Body of pancreas (tissue), 4 donors: ENCODE results near the gene CLCNKB.

ENCODE experiments used
- POLR2A ChIP-seq, 3 donors: fragments of 450-650 bp; IDR thresholded peaks; one replicate each; pipeline ENCODE4 v1.6.1; 2016; ENCODE audit warnings: antibody characterized with exemption in 3 of 3, mild to moderate bottlenecking in 2 of 3
- TF ChIP-seq, protein P1 (sequence below), 7 experiments: fragments of 450-650 bp in 4 of 7; fragments of 200-600 bp in 3 of 7; sonication (generic) in 3 of 7; IDR thresholded peaks; one replicate each; pipeline ENCODE4 v1.5.1; 2016 to 2019; ENCODE audit warnings: antibody characterized with exemption in 7 of 7

DNA sequence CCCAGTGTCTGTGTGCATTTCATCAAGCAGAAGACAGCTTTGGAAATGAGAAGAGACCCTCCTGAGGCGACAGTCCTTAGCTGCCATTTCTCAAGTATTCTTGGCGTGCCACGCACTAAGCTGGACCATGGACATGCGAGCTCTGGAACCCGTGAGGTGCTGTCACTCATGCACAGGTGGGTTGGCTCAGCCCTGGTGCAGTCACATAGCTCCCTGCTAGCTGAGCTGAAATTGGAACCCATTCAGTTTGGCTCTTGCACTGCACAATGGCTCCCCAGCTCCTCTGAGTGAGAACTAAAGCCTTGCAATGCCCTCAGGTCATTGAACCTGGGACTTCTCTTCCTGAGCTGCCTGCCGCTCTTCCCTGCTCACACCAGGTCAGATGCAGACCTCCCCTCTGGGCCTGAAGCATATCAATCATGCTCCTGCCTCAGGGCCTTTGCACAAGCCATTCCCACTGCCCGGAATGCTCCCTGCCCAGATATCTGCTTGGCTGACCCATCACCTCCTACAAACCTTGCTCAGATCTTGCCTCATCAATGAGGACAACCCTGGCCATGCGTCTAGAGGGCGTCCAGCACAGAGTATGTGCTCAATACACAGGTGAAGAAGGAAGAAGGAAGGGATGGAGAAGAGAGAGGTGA, 45.8 kb upstream of the CLCNKB start:
- TF ChIP-seq, protein P1, sequence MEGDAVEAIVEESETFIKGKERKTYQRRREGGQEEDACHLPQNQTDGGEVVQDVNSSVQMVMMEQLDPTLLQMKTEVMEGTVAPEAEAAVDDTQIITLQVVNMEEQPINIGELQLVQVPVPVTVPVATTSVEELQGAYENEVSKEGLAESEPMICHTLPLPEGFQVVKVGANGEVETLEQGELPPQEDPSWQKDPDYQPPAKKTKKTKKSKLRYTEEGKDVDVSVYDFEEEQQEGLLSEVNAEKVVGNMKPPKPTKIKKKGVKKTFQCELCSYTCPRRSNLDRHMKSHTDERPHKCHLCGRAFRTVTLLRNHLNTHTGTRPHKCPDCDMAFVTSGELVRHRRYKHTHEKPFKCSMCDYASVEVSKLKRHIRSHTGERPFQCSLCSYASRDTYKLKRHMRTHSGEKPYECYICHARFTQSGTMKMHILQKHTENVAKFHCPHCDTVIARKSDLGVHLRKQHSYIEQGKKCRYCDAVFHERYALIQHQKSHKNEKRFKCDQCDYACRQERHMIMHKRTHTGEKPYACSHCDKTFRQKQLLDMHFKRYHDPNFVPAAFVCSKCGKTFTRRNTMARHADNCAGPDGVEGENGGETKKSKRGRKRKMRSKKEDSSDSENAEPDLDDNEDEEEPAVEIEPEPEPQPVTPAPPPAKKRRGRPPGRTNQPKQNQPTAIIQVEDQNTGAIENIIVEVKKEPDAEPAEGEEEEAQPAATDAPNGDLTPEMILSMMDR (IDR thresholded peaks at IDR 0.05), result no peak
- TF ChIP-seq POLR2A (IDR thresholded peaks at IDR 0.05), result no peak
